ENCODE results near the gene EIF2D.

GRCh38 chr1:206633708-206634121, 21.4 kb upstream of the EIF2D start:
- TF ChIP-seq POLR2A (IDR thresholded peaks at IDR 0.05) = no peak
- no peak for TF ChIP-seq CTCF (IDR thresholded peaks at IDR 0.05)
